IPS-NIHi7 (cell line): ENCODE results near the gene PCDH19.
"Not testable (repeated sequence)": the region's sequence is repeated elsewhere in the genome, so short reads cannot be mapped to it uniquely, and the experiment has no call there.

ENCODE experiments used
- DNase-seq: peaks from one replicate; pipeline ENCODE4 v3.0.0; 2012; ENCODE audit warnings: mixed read lengths; ENCODE audit errors: extremely low spot score

PCDH19 gene, protein sequence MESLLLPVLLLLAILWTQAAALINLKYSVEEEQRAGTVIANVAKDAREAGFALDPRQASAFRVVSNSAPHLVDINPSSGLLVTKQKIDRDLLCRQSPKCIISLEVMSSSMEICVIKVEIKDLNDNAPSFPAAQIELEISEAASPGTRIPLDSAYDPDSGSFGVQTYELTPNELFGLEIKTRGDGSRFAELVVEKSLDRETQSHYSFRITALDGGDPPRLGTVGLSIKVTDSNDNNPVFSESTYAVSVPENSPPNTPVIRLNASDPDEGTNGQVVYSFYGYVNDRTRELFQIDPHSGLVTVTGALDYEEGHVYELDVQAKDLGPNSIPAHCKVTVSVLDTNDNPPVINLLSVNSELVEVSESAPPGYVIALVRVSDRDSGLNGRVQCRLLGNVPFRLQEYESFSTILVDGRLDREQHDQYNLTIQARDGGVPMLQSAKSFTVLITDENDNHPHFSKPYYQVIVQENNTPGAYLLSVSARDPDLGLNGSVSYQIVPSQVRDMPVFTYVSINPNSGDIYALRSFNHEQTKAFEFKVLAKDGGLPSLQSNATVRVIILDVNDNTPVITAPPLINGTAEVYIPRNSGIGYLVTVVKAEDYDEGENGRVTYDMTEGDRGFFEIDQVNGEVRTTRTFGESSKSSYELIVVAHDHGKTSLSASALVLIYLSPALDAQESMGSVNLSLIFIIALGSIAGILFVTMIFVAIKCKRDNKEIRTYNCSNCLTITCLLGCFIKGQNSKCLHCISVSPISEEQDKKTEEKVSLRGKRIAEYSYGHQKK (N-terminal part only)

DNA sequence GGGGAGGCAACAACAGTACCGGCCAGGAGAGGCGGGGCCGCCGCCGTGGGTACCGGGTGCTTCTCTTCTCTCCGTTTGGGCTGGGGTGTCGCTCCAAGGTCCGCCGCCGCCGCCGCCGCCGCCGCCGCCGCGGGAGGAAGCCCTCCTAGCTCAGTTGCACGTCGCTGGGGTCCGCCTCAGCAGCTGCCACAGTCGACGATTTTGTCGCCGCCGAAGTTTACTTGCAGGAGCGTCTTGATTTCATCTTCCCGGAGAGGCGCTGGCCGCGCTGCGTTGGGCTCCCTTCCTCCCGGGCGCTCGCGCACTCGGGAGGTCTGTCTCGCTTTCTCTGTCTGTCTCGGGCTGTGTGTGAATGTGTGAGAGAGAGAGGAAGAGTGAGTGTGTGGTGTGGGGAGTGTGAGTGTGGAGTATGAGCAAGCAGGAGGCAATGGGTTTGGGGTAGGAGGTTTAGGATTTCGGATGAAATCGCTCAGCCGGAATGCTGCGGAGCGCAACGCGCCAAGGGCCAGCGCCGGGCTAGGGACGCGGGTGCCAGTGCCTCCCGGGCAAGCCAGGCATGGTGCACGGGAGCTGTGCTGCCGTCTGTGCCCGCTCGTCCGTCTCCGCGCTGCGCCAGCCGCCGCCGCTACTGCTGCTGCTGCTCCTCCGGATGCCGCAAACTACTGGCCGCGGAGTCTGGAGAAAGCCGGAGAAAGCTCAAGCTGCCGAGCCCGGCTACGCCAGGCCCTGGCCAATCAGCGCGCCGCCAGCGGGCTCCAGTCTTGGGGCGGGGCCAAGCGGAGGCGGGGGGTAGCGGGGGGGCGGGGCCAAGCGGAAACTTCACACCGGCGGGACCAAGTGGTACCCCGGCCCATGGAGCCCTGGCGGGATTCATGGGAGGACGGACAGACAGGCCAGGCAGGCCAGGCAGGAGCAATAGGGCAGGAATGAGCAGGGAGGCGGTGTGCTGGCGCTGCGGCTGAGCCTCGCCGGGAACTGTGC, at the start of gene PCDH19:
TSS of gene PCDH19 (minus strand) at position 664 of the 981 bp plus-strand sequence. CDS start 1,676 bp downstream, outside the sequence.
- peak; percentile 92 for DNase-seq

DNA sequence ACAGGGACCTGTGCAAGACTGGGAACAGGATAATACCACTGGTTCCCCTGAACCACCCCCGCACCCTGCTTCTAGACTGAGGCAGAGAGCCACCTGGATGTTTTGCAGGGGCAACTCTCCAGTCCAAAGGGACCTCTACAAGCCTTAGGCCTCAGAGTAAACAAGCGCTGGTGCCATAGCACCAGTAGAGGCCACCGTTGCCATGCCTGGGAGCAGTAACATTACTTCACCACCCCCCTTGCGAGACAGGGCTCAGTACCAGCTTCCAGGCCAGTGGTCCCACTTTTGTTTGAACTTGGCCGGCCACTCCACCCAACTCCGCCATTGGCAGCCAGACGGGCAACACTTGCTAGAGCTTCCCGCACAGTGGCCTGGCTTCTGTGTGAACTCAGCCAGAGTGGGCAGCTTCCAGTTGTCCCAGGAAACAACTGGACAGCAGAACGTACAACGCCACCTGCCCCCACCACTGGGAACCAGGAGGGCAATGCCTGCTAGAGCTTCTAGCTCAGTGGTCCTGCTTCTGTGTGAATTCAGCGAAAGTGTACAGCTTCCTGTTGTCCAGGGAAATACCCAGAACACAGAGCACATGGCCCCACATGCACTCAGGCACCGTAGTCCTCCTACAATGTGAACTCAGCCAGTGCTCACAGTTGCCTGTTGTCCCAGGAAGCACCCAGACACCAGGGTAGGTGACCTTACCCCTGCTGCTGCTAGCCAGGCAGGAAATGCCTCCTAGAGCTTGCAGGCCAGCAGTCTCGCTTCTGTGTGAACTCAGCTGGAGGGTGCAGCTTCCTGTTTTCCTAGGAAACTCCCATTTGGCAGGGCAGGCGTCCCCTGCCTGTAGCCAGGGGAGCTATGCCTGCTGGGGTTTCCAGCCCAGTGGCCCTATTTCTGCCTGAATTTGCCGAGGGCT, 39.9 kb upstream of the PCDH19 start:
- peak; percentile 45 for DNase-seq

DNA sequence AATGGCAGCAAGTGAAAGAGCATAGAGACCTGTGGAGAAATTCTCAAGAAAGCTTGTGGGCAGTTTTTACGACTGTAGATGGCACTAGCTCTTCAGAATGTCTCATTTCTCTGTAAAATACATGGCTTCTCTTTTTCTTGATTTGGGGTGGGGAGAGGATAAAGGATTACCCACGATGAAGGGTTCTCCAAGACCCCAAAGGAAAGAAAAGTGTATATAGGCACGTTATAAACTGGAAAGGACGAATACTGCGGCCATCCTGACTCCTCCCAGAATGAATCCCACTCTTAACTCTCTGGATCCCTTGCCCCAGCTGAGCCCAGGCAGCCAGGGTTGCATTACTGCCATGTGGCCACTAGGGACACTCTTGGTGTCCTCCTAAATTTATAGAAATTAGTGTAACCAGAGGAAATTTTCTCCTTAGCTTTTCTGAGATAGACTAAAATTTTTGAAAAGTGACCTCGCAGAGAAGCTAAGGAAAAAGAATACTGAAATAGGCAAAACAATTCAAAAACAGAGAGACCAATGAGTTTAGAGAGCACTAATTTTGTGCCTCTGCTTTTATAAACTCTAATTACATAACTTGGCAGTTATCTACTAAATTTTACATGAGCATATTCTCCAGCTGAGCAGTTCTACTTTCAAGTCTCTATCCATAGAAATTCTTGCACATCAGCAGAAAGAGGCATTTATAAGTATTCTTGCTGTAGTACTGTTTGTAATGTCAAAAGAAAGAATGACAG, 37.8 kb upstream of the PCDH19 start:
- peak; percentile 89 for DNase-seq

DNA sequence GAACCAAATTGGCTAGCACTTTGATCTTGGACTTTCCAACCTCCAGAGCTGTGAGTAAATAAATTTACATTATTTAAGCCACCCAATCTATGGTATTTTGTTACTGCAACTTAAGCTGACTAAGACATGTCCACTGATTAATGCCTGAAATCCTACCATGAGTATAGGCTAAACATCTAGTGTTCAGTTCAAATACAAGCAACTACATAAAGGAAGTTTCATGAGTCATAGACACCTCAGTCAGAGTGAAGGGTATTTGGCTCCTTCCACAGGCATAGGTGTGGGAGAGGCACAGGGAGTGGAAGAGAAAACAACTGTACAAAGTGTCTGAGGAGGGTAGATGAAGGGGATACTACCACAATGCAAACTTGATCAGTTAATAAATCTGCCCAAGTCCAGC, 35.5 kb upstream of the PCDH19 start:
- no peak for DNase-seq

DNA sequence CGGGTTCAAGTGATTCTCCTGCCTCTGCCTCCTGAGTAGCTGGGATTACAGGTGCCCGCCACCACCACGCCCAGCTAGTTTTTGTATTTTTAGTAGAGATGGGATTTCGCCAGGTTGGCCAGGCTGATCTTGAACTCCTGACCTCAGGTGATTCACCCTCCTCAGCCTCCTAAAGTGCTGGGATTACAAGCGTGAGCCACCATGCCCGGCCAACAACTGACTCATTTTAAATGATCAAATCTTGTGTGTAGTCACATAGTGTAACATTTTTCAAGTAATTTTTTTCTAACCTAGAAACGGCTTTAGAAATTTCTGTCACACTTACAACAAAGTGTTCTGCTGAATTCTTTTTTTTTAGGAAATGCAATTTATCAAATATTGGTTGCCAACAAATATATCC, 31.2 kb upstream of the PCDH19 start:
- DNase-seq = not testable (repeated sequence)

DNA sequence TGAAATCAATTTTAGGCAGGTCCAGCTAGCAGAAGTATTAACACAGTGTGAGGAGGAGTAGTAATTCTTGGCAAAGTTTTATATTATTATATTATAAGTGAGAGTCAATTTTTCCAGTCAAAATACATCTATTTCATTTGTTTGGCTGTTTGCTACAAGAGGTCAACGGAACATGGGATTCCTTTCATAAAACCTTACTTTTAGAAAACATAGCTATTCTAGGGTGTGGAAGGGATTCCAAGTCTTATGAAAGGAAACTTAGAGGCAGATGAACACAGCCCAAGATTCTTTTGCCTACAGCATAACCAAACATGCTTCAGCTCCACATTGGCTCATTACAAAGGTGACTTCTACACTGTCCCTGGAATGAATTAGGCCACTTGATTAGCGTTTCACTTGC, 29.9 kb upstream of the PCDH19 start:
- DNase-seq = no peak

DNA sequence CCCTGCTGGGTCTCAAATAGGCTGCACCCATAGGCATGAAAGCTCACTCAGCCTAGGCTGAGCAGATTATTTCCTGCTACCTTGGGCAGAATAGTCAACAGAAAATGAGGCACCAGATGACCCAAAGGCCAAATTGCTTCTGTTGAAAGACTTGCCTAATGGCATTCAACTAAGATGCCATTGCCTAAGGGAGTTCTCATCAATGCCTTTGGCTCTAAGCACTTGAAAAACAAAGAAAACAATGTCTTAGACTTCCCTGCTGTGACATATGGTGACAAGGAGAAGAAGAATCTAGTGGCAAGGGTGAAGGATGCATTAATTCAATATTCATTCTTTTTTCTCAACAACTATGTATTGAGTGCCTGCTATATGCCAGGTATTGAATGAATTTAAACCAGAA, 25.7 kb upstream of the PCDH19 start:
- no peak for DNase-seq

DNA sequence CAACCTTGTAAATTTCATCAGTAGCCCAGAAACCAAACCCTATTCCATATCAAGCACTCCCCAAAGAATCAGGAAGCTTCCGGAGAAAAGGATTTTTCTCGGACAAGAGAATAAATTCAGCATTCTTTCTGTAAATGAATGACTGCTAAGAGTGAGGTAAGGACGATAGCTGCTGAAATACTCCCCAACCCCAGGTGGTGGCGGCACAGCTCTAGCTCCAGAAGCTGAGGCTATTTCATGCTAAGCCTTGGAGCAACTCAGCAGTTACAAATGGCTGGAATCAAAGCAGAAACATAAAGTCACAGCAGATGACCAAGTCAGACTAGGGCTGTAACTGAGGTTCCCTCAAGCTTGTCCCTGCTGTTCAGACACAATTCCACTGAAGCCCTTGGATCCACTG, 13.9 kb upstream of the PCDH19 start:
- DNase-seq = peak; percentile 76

DNA sequence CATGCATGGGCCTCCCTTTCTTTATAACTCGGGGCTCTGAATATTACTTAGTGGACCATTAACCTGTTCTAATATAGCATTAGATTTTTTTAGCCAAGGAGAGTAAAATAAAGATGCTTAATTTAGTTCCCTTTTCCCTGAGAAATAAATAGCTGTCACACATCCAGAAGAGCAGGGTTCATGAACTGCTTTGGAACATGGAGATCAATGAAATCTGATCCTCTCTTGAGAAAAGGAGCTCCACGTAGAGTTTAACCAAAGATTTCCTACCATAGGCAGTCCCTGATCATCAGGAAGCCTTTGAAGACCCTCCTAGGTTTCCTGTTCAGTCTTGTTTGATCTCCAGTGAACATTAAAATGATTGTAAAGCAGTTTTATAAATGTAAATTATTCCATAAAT, 8.5 kb upstream of the PCDH19 start:
- no peak for DNase-seq

DNA sequence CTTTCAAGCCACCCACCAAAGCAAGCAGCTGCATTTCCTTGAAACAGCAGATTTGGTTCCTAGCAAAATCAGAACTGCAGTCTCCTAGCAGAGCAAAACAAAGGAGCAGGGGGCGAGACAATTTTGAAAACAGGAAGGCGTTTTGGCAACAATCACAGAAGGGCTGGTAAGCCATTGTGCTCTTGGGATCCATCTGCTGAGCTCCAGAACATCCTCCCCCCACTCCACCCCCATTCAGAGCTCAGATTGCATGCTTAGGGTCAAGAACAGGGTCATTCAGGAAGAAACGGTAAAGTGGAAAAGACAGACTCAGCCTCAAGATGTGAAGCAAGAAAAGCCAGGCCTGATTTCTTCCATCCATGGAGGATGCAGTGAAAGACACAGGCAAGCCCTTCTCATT, 7.6 kb upstream of the PCDH19 start:
- no peak for DNase-seq

DNA sequence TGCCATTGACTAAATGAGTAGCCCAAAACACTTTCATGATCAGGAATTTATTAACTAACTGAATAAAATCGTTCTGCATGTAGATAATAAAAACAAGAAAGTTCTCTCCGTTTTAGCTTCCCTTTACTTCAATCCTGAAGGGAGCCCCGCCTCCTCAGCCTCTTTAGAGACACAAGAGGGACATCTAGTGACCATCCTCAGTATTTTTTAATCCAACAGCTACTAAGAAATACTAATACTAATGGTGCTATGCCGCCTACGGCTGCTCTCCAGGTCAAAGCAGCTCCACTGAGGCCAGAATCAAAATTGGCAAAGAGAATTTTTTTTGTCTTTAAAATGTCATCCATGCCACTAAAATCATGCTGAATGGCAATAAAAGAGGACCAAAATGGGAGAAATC, 3.2 kb upstream of the PCDH19 start:
- DNase-seq = no peak

DNA sequence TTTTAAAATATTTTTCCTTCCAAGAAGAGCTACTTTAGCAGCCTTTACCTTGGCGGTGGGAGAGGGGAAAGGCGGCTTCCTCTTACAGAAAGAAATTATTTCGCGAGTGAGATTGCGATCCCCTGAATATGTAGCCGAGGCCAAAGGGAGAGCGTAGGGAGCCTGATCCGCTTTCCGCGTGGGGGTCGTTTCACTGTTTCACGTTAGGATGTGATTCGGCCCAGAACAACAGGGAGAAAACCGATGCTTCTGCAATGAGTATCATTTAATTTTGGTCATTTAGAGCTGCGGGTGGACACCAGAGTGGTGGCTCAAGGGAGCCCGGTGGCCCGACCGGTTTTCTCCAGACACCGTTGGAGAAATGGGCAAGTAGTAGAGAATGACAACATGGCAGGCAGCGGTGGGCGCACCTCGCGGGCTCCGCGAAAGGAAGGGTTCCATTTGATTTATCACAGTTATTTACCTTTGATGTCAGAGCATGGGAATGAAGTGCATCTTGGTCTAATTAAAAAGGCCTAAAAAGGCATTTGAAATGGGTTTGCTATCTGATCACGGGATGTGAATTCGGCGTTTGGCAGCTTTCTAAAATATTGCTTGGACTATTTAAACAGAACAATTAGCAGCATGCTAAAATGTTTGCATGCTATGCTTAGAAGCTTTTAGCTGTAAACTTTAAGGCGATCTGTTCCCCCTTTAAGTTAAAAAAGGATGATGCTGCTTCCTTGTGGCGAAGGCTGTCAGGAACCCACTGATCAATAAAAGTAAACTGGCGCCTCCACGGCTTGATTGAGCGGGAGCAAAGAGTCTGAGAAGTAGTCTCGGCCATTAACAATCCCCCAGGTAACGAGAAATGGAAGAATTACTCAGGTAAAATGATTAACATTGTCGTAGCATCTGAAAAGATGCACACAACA, 2.0 kb upstream of the PCDH19 start:
- DNase-seq = no peak

DNA sequence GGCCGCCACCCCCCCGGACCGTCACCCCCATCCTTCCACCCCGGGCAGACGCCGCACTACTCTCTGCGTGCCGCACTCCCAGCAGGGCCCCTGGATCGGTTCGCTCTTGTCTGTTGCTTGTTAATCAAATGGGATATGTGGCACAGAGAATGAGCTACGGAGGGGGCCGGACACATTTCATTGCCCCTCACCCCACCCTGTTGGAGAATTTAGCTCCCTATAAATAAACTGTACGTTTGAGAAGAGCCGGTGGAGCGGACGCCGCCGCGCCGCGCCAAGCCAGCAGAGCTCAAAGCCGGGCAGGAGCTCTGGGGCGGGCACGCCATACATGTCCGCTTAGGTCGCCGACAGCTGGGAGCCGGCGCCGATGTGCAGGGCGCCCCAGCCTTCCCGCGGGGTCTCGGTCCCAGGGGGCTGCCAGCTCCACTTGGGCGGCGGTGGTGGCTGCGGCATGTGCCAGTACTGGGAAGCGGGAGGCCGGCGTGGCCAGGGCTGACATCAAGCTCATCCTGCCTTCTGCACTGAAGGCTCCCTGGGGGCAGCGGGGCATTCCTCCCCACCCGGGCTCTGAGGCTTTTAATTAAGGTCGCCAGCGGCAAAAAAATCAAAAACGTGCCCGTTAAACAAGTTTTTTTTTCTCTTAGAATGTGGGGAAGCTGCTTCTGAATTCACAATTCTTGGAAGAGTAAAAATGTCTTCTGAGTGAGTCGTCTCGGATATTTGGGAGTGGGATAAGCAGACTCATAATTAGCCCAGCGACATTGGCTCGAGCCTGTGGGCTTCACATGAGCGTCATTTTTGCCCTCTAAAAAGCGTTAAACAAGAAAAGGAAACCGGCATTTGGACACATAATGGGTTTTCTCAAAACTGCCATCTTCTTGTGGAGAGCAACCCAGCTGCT, 1.1 kb upstream of the PCDH19 start:
- DNase-seq = no peak

DNA sequence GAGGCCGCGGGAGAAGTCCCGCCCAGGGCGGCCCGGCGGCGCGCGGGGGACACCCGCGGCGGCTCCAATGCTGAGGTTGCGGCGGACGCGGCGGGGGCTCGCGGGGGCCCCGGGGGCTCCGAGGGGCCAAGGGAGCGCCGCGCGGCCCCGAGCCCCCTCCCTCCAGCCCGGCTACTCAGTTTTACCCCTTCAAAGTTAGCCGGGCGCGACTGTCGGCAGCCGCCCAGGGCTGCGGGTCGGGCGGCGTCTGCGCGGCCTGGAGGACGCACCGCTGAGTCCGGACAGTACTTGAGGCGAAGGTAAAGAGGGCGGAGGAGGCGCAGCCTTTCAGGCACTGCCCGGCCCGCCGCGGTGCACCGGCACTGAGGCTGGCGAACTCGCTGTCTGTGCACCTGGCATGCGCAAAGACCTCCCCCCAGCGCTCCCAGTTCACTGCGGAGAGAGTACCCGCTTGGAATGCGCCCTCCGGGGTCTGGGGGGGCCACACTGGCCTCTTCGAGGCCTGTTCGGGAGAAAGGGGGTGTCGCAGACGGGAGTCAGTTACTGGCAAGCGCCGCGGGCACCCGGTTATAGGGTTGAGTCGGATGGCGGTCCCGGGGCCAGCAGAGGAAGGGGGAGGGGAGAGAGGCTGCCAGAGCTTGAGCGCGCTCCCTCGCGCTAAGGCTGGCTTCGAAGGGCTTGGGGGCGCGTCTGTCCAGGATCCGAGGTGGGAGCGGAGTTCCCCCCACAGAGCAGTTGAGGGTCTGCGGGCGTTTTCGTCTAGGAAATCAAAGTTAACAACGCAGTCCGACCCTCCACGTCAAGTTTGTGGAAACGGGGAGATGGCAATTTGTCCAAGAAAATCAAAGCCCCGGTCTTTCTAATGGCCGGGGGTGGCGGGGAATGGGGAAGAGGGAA, 1.1 kb downstream of the PCDH19 start:
- DNase-seq = no peak

DNA sequence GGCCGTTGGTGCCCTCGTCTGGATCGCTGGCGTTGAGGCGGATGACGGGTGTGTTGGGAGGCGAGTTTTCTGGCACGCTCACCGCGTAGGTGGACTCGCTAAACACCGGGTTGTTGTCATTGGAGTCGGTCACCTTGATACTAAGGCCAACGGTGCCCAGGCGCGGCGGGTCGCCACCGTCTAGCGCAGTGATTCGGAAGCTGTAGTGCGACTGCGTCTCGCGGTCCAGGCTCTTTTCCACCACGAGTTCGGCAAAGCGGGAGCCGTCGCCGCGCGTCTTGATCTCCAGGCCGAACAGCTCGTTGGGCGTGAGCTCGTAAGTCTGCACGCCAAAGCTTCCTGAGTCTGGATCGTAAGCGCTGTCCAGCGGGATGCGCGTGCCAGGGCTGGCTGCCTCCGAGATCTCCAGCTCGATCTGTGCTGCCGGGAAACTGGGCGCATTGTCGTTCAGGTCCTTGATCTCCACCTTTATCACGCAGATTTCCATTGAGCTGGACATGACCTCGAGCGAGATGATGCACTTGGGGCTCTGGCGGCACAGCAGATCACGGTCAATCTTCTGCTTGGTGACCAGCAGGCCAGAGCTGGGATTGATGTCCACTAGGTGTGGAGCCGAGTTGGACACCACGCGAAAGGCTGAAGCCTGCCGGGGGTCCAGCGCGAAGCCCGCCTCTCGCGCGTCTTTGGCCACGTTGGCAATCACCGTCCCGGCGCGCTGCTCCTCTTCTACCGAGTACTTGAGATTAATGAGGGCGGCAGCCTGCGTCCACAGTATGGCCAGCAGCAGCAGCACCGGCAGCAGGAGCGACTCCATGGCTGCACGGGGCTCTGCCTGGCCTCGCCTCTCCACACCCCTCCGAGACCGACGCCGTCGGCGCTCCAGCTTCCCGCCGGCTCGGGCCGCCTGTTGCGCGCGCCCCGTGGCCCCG, 2.0 kb downstream of the PCDH19 start:
- no peak for DNase-seq
